Measurements from ENCODE around the gene ZNF750. TPM values are rescaled to one million over a fixed set of nuclear protein-coding genes. Genes with fewer than 3 reads are reported as not detected.

Gene ZNF750
- total and polyA plus RNA-seq, 10 donors: 0.05 to 0.16 (median 0.13) TPM; not detected in 5

DNA sequence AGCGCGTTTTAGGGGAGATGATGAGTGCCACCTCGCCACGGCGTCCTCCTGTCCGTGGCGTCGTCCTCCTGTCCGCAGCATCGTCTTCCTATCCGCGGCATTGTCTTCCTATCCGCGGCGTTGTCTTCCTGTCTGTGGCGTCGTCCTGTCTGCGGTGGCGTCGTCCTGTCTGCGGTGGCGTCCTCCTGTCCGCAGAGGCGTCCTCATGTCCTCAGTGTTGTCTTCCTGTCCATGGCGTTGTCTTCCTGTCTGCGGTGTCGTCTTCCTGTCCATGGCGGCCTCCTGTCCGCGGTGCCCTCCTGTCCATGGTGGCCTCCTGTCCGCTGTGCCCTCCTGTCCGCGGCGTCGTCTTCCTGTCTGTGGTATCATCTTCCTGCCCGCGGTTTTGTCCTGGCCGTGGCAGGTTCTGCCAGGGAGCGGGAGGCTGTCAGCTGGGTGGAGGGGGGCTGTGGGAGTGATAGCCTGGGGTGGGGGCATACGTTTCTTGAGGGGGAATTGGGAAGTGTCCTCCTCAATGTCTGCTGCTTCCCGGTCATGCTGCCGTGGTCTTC lies 57.1 kb downstream of the ZNF750 start:
- peak overlapping the region in 1 of 8 donors; percentile 2 for H3K4me3 ChIP-seq
- TF ChIP-seq POLR2AphosphoS5 (IDR thresholded peaks at IDR 0.05): peak in 2 of 3 donors; percentile 56 to 60
- TF ChIP-seq POLR2A (IDR thresholded peaks at IDR 0.05): no peak
- H3K9me3 ChIP-seq: no peaks in the 10 kb centered on the region
- intact Hi-C loops (cut with DNase I; ENCODE audit: low total_unique reads): loop anchor here (5.0 kb wide), 2 partner anchors 70 to 135 kb away; no protein-coding TSS in a partner anchor
- peaks cover 4 to 45% (median 27%) of the 10 kb centered on the region in 6 donors for H3K4me1 ChIP-seq
- no peaks in the 10 kb centered on the region for H3K27me3 ChIP-seq (replicated peaks in 1 of 7)
- DNase-seq: peak; percentile 85
- 42 to 66% (median 64%) methylated on average over 42 of the region's 42 CpGs for WGBS, 5 donors
- H3K36me3 ChIP-seq: peaks cover 0 to 34% (median 17%) of the 10 kb centered on the region in 6 donors
- H3K27ac ChIP-seq: peak overlapping the region in 7 of 8 donors; percentile 26 to 66 (median 44)

DNA sequence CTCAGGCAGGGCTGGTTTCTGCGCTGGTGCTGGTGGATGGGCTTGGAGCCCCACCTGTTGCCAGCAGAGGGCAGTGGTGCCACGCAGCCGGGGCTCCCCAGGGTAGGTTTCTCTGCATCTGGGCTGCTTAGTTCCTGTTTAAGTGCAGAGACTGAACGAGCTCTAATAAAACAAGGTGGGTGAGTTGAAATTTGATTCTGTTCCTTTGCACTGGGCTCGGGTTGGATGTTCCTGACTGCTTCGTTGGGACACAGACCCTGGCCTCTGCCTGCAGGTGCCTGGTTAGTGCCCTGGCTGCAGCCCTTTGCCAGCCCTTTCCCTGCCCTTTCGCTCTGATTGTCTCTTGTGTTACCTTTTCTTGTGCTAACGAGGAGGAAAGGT lies 57.9 kb downstream of the ZNF750 start:
- Histone ChIP-seq H3K27ac (peak overlapping the region in 6 of 8 donors; percentile 26 to 66 (median 50)), H3K36me3 (peaks cover 0 to 34% (median 17%) of the 10 kb centered on the region in 6 donors), H3K9me3 (no peaks in the 10 kb centered on the region), H3K4me3 (peak overlapping the region in 1 of 8 donors; percentile 25), H3K27me3 (replicated peaks in 1 of 7) (no peaks in the 10 kb centered on the region), H3K4me1 (peaks cover 4 to 40% (median 27%) of the 10 kb centered on the region in 6 donors)
- intact Hi-C loops (cut with DNase I; ENCODE audit: low total_unique reads): loop anchor here (5.0 kb wide), 2 partner anchors 70 to 135 kb away; no protein-coding TSS in a partner anchor
- peak; percentile 97 for DNase-seq
- peak; percentile 71 to 78 (median 72) for TF ChIP-seq POLR2AphosphoS5 (IDR thresholded peaks at IDR 0.05)
- TF ChIP-seq POLR2A (IDR thresholded peaks at IDR 0.05): no peak
- TF ChIP-seq, protein P1, sequence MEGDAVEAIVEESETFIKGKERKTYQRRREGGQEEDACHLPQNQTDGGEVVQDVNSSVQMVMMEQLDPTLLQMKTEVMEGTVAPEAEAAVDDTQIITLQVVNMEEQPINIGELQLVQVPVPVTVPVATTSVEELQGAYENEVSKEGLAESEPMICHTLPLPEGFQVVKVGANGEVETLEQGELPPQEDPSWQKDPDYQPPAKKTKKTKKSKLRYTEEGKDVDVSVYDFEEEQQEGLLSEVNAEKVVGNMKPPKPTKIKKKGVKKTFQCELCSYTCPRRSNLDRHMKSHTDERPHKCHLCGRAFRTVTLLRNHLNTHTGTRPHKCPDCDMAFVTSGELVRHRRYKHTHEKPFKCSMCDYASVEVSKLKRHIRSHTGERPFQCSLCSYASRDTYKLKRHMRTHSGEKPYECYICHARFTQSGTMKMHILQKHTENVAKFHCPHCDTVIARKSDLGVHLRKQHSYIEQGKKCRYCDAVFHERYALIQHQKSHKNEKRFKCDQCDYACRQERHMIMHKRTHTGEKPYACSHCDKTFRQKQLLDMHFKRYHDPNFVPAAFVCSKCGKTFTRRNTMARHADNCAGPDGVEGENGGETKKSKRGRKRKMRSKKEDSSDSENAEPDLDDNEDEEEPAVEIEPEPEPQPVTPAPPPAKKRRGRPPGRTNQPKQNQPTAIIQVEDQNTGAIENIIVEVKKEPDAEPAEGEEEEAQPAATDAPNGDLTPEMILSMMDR (IDR thresholded peaks at IDR 0.05 in 8 of 11, conservative IDR thresholded peaks at IDR 0.05 in 3 of 11): peak; percentile 96 to 99 (median 97)
- WGBS, 5 donors: 15 to 31% (median 24%) methylated on average over 8 of the region's 8 CpGs

DNA sequence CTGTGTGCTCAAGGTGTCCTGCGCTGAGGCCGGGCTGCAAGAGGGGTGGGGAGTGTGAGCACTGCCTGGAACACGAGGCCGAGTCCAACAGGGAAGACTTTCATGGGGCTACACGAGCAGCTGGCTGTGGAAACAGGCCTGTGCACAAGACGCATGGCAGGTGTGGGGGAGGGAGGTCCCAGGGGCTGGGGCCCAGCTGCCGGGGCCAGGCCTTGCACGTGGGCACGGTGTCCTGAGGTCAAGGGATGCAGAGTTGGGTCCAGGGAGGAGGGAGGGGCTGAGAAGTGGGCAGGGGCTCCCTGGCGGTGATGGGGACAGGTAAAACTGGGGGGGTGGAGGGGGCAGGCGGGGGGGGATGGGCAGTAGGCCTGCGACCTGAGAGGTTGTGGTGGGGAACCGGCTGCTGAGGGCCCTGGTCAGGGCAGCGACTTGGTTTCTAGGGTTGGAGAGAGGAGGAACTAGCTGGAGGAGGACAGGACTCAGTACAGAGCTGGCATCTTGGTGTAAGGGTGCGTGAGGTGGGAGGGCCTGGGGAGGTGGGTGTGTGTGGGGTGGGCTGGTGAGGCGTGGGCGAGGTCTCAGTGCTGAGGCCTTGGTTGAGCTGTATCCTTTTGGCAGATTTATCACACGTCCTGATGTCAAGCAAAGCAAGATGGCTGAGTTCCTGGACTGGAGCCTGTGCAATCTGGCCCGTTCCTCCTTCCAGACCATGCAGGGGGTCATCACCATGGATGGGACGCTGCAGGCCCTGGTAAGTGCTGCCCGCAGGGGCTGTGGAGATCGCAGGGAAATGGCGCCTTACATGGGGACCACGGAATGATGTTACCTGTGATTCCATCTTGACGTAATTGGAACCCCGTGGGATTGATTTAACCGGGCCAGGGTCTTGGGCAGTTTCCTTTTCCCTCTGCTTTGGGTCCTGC lies 58.6 kb downstream of the ZNF750 start:
- Histone ChIP-seq H3K27me3 (replicated peaks in 1 of 7) (no peaks in the 10 kb centered on the region), H3K36me3 (peaks cover 0 to 40% (median 17%) of the 10 kb centered on the region in 6 donors), H3K4me1 (peaks cover 4 to 46% (median 29%) of the 10 kb centered on the region in 6 donors), H3K27ac (peak overlapping the region in 1 of 8 donors; percentile 63), H3K4me3 (no peak overlapping the region), H3K9me3 (no peaks in the 10 kb centered on the region)
- intact Hi-C loops (cut with DNase I; ENCODE audit: low total_unique reads): loop anchor here (5.0 kb wide), 2 partner anchors 71 to 136 kb away; no protein-coding TSS in a partner anchor
- no peak for DNase-seq
- 72 to 83% (median 82%) methylated on average over 27 of the region's 27 CpGs for WGBS, 5 donors
- TF ChIP-seq POLR2AphosphoS5 (IDR thresholded peaks at IDR 0.05) (no peak), POLR2A (IDR thresholded peaks at IDR 0.05) (no peak)
- TF ChIP-seq, protein P1 (IDR thresholded peaks at IDR 0.05 in 8 of 11, conservative IDR thresholded peaks at IDR 0.05 in 3 of 11): no peak

DNA sequence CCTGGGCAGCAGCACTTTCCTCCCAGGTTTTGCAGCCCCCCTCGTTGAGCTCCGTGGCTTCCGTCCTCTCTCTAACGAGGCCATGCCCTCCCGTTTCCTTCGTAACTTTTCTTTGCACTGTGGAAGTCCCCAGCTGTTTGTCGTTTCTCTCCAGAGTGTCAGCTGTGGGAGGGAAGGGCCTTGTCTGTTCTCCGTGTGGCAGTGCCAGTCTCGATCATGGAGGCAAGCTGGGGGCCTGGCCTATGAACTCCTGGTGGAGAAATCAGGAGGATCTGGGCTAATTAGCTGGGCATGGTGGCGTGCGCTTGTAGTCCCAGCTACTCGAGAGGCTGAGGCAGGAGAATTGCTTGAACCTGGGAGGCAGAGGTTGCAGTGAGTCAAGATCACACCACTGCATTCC lies 59.6 kb downstream of the ZNF750 start:
- Histone ChIP-seq H3K9me3 (no peaks in the 10 kb centered on the region), H3K4me3 (no peak overlapping the region), H3K27me3 (replicated peaks in 1 of 7) (no peaks in the 10 kb centered on the region), H3K36me3 (peaks cover 0 to 42% (median 17%) of the 10 kb centered on the region in 6 donors), H3K27ac (peak overlapping the region in 5 of 8 donors; percentile 30 to 53 (median 41)), H3K4me1 (peaks cover 4 to 57% (median 37%) of the 10 kb centered on the region in 6 donors)
- DNase-seq: no peak
- TF ChIP-seq POLR2A (IDR thresholded peaks at IDR 0.05): no peak
- TF ChIP-seq POLR2AphosphoS5 (IDR thresholded peaks at IDR 0.05): peak in 2 of 3 donors; percentile 15 to 47
- TF ChIP-seq, protein P1 (IDR thresholded peaks at IDR 0.05 in 8 of 11, conservative IDR thresholded peaks at IDR 0.05 in 3 of 11): peak in 1 of 11 experiments; percentile 10
- WGBS, 5 donors: 63 to 81% (median 67%) methylated on average over 12 of the region's 12 CpGs
- intact Hi-C loops (cut with DNase I; ENCODE audit: low total_unique reads): loop anchor here (5.0 kb wide), 2 partner anchors 72 to 137 kb away; no protein-coding TSS in a partner anchor

Measured in spleen (tissue), 11 donors.